Mammary epithelial cell (primary cell): Measurements from ENCODE around the gene PPA2.

ENCODE experiments used
- CTCF ChIP-seq, 2 donors: IDR thresholded peaks in 1 of 2; conservative IDR thresholded peaks in 1 of 2; 2 replicates each; pipeline ENCODE4 v1.5.1; 2011 to 2012; ENCODE audit warnings: inconsistent platforms in 2 of 2, low read length in 2 of 2, mild to moderate bottlenecking in 2 of 2, control low read depth in 1 of 2, low read depth in 1 of 2; ENCODE audit not compliant: insufficient read depth in 1 of 2; ENCODE audit errors: extremely low read depth in 1 of 2
- EZH2 ChIP-seq: IDR thresholded peaks from 2 replicates; pipeline ENCODE4 v1.6.1; 2012; ENCODE audit warnings: low read length, inconsistent platforms, borderline replicate concordance

- no peak for TF ChIP-seq EZH2
- no peak for TF ChIP-seq CTCF (conservative IDR thresholded peaks at IDR 0.05 in 1 of 2, IDR thresholded peaks at IDR 0.05 in 1 of 2; ENCODE audit: extremely low read depth in 1 of 2, insufficient read depth in 1 of 2, low read depth in 1 of 2, low read length in 2 of 2)
These were observed 11.3 kb downstream of the PPA2 start for GRCh38 chr4:105462576-105462975.
